ENCODE results near the gene KCNJ3.

Gene KCNJ3, protein sequence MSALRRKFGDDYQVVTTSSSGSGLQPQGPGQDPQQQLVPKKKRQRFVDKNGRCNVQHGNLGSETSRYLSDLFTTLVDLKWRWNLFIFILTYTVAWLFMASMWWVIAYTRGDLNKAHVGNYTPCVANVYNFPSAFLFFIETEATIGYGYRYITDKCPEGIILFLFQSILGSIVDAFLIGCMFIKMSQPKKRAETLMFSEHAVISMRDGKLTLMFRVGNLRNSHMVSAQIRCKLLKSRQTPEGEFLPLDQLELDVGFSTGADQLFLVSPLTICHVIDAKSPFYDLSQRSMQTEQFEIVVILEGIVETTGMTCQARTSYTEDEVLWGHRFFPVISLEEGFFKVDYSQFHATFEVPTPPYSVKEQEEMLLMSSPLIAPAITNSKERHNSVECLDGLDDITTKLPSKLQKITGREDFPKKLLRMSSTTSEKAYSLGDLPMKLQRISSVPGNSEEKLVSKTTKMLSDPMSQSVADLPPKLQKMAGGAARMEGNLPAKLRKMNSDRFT

DNA sequence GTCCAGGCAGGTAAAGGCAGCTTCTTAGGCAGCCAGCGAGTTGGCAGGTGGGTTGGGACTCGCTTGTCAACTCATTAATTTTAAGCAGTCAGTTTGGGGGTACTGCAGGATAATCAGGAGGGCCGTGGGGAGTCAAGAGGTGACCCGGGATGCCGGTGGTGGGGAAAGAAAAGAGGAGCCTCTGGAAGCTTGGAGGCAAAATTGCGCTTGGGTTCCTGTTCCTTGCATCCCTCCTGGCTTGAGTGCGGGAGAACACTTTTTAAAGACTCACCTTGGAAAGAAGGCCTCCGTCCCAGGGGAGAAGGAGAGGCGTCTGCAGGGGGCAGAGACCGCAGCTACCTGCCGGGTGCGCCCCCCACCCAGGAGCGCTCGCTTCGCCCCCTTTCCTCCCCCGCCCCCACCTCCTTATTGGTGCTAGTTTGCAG lies at the start of gene KCNJ3:
Gene KCNJ3 (plus strand): TSS at position 400 of the 425 bp plus-strand sequence. CDS start 81 bp downstream, outside the sequence.
- no peak for DNase-seq

DNA sequence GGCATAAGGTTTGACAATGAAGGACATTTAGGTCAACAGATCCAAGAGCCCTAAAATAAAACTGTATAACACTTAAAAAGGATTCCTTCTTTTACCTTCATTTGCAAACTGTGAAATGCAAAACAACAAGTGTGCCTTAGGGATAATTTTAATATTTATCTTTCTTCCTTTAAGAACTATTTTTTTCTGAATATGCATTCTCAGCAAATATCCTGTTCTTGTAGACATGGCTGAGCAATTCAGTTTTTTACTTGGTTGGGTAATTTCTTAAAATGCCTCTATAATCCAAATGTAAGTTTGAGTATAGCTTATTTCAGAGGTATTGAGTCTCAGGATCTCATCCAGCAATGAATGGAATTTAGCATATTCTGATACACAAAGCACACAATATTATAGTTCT lies 43.0 kb upstream of the KCNJ3 start:
- DNase-seq, result no peak

- DNase-seq, result no peak
Measured at GRCh38 chr2:154658854-154659253, 39.6 kb upstream of the KCNJ3 start.

GRCh38 chr2:154664248-154664647 lies 34.2 kb upstream of the KCNJ3 start:
- no peak for DNase-seq

- DNase-seq, result no peak
Measured at GRCh38 chr2:154670083-154670482, 28.4 kb upstream of the KCNJ3 start.

DNA sequence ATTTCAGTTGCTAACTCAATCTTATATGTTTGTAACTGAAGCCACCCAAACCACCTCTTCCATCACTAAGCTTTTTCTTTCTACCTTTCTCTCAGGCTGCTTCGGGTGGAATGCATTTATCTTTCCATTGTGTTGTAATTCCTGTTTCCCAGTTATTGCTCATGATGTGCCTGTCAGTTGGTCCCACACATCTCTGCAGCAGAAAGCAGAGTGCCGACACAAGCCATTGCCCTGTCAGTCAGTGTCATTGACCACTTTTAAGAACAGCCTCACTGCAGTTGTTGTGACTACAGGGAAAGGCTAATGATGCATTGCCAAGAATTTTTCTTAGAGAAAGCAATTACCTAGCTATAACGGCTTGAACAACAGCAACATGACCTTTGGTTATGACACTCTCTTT lies 24.8 kb upstream of the KCNJ3 start:
- DNase-seq, result no peak

GRCh38 chr2:154677401-154677800 lies 21.1 kb upstream of the KCNJ3 start:
- no peak for DNase-seq

GRCh38 chr2:154681741-154682140 lies 16.8 kb upstream of the KCNJ3 start:
- no peak for DNase-seq

- no peak for DNase-seq
Measured at GRCh38 chr2:154686162-154686561, 12.3 kb upstream of the KCNJ3 start.

- no peak for DNase-seq
Measured at GRCh38 chr2:154688373-154688772, 10.1 kb upstream of the KCNJ3 start.

DNA sequence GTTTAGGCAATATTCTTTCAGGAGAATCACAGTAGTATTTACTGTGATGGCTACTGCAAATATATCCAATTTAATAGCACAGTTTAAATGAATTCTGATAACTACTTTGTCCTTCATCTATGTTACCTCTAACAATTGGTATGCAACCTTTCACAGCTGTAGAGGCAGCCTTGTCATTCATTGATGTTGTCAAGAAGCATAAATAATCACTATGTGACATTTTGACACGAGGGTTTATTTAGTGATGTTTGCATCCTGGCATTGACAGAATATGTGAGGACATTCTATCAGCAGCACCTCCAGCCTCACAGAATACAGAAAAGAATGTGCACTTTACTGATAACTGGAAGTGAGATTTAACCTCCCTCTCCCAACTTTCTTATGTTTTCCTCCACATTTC lies 9.3 kb upstream of the KCNJ3 start:
- no peak for DNase-seq

GRCh38 chr2:154692927-154693326 lies 5.6 kb upstream of the KCNJ3 start:
- no peak for DNase-seq

DNA sequence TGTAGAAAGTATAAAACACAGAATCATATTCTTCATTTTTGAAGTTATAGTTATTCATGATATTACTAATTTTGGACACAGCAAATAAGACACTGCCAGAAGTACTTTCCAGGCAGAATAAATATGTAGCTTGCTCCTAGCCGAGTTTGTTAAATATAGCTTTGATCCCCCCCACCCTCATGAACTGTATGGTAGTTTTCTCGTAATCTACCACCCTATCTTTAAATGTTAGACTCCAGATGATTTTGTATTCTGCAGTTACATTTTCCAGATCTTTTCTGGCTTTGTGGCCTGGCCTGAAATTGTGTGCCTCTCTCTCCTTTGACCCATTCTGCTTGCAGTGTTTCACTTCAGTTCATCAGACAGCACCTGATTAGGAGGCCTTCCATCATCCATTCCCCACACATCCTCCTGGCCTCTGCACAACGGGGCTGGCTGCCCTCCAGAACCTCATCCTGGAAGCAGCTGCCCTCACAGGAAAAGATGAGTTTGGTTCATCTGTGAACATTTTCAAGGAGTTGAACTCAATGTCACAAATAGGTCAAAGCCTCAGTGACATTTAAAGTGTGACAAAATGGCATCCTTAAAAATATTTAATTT lies 4.7 kb upstream of the KCNJ3 start:
- DNase-seq, result no peak

DNA sequence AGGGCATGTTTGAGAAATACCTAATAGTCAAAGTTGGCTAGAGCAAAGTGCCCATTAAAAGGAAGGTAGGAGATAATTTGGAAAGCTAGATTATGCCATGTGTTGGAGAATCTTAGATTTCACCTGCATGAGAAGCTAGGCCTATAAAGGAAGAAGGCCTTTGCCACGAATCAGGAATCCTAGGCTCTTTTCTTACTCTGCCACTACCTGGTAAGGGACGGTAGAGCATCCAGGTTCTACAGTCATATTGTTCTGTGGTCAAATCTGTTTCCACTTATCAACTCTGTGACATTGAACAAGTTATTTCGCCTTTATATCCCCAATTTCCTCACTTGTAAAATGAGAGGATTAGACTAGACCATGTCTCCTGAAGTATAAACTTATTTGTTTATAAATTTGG lies 3.6 kb upstream of the KCNJ3 start:
- DNase-seq, result no peak

GRCh38 chr2:154696369-154696768 lies 2.1 kb upstream of the KCNJ3 start:
- no peak for DNase-seq

DNA sequence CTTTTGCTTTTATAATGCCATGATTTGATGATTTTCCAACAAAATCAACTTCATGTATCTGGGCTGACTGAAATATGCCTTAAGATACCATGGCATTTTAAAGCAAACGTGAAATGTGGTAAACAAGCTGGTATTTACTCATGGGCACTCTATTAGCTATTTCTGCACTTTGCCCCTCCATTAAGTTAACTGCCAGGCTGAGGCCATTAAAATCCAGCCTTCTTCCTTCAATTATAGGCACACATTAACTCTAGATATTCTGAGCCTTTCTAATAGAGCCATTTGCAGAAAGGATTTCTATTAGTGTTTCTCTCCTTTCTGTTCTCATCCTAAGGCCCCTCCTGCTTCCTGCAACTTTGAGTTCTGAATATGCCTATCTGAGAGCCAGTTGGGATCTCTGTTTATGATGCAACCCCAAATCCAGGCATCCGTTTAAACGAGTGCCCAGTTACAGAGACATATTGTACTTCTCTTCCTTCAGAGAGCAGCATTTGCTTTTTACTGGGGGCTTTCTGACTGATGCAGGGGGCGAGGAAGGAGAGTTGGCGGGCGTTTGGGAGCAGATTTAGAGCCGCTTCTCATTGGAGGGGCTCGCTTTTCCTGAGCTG lies 1.6 kb upstream of the KCNJ3 start:
- DNase-seq, result no peak

DNA sequence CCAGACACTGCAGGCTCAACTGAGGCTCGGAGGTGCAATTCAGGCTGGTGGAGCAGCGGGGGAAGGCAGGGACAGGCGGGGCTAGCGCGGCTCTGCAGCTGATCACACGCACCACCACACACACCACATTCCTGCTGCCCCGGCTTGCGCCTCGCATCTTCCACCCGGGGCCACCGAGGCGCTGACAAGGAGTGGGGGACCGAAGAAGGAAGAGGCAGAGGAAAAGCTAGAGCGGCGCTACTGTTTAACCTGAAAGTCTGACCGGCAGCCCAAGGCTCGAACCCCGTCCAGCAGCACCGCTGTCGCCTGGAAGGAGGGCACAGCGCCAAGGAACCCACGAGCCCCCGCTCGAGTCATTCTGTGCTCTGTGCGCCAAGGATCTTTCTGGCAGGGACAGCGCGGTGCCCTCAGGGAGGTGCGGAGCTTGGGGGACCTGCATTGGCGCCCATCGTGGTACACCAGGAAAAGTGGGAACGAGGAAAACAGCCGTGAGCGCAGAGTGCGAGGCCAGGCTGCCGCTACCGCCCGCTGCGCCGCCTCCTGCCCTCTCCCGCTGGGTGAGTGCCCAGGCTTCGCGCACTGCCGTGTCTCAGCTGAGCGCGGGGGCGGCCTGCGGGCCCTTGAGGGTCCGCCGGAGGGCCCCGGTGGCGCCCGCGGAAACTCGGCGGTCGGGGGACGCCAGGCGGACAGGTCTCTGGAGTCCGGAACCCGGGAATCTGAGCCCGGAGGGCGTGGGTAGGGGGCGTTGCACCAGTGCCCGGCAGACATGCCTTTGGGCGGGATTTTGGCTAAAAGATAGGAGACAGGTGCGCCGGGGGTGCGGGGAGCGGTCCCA lies 860 bp upstream of the KCNJ3 start:
- no peak for DNase-seq

DNA sequence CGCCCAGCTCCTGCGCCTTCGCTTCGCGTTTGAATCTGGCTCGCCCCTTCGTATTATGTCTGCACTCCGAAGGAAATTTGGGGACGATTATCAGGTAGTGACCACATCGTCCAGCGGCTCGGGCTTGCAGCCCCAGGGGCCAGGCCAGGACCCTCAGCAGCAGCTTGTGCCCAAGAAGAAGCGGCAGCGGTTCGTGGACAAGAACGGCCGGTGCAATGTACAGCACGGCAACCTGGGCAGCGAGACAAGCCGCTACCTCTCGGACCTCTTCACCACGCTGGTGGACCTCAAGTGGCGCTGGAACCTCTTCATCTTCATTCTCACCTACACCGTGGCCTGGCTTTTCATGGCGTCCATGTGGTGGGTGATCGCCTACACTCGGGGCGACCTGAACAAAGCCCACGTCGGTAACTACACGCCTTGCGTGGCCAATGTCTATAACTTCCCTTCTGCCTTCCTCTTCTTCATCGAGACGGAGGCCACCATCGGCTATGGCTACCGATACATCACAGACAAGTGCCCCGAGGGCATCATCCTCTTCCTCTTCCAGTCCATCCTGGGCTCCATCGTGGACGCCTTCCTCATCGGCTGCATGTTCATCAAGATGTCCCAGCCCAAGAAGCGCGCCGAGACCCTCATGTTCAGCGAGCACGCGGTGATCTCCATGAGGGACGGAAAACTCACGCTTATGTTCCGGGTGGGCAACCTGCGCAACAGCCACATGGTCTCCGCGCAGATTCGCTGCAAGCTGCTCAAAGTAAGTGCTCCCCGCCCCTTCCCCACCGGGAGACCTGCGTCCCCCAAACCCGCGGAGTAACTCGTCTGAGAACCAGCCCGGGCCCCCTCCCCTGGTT lies 453 bp downstream of the KCNJ3 start:
- DNase-seq, result no peak

DNA sequence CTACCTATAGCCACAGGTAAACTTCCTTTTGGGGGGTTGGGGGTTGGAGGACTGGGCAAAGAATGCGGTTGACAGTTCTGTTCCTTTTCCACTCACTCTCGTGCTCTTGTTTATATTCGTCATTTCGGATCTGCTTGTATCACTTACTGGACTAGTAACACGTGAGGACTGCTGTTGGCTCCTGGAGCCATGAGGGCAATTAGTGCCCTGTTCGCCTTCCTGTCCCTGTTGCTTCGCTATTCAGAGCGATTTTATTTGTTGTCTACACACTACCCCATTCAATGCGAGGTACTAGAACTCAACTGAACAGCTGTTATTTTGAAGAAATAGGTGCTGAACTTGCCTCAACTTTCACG lies 1.1 kb downstream of the KCNJ3 start:
- no peak for DNase-seq

GRCh38 chr2:154700136-154700535 lies 1.6 kb downstream of the KCNJ3 start:
- no peak for DNase-seq

DNA sequence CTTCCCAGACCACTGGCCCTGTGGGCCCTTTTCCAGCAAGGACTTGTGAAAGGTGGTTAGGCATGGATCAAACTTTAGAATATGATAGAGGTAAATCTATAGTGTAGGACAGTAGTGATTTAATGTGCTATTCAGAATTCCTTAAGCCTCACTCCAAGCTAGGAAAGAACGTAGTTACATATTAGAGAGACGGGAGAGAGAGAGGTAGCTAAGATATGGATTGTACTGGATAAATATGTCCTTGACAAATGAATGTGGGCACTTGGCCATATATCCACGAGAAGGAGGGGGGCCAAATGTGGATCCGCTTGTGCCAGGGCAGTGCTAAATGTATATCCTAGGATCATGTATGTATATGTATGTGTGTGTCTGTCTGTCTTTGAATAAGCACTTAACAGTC lies 6.5 kb downstream of the KCNJ3 start:
- no peak for DNase-seq

- DNase-seq, result no peak
Measured at GRCh38 chr2:154706660-154707059, 8.2 kb downstream of the KCNJ3 start.
